ENCODE measurements around the gene CHDH. TPM values are rescaled to one million over a fixed set of nuclear protein-coding genes. Genes with fewer than 3 reads are reported as not detected.

CHDH gene
- polyA plus RNA-seq, 2 of the 4 experiments (the other 2 are of a cell fraction): 1.1 to 2.8 TPM

- Histone ChIP-seq H3K4me2 (no peak overlapping the region), H3K27ac (no peak overlapping the region), H3K9me3 (no peaks in the 10 kb centered on the region), H3K4me3 (no peak overlapping the region), H3K4me1 (no peaks in the 10 kb centered on the region)
- WGBS (ENCODE audit: missing lambda C conversion rate): 47% methylated on average over 5 of the region's 5 CpGs
- CTCF ChIA-PET: interaction anchor here (1.2 kb wide), 1 partner anchor 10 kb away, joined by 3 read pairs; no protein-coding TSS in a partner anchor
- POLR2A ChIA-PET: no interaction called here
- DNase-seq (ENCODE audit: low read depth in 1 of 2, low spot score in 1 of 2): no peak
- ATAC-seq: no peak
- TF ChIP-seq ZFP36 (IDR thresholded peaks at IDR 0.05; ENCODE audit: borderline replicate concordance, partially characterized antibody) (no peak), HEYL (CRISPR knock-in tag; IDR thresholded peaks at IDR 0.05) (no peak), HDAC2 (IDR thresholded peaks at IDR 0.05) (no peak)
- FAIRE-seq: no peak
Measured at GRCh38 chr3:53788038-53788437, 58.2 kb downstream of the CHDH start.

DNA sequence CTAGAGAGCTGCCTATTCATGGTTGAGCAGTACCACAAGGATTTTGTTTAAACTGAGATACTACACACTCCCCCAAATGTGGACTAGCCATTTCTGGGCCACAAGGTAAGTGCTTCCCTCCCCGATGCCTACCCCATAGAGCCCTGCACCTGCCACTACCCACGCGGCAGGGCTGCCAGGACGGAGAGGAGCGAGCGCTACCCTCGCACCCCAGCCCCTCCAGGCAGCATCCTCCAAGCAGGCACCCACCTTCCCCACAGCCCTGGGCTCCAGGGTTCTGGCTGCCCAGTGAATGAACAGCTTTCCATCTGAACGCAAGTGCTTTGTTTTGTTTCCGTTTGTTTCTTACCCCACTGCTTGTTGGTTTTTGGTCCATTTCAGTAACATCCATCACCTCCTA, 59.2 kb downstream of the CHDH start:
- no peak overlapping the region for H3K4me2 ChIP-seq
- 49% methylated on average over 9 of the region's 9 CpGs for WGBS (ENCODE audit: missing lambda C conversion rate)
- H3K4me1 ChIP-seq: no peaks in the 10 kb centered on the region
- no peak overlapping the region for H3K4me3 ChIP-seq
- ATAC-seq (no peak), FAIRE-seq (no peak), DNase-seq (ENCODE audit: low read depth in 1 of 2, low spot score in 1 of 2) (no peak)
- ChIA-PET POLR2A (no interaction called here), CTCF (interaction anchor here (0.6 kb wide), 1 partner anchor 10 kb away, joined by 3 read pairs; no protein-coding TSS in a partner anchor)
- no peaks in the 10 kb centered on the region for H3K9me3 ChIP-seq
- TF ChIP-seq EP300 (IDR thresholded peaks at IDR 0.05) (no peak), CBX8 (IDR thresholded peaks at IDR 0.05) (no peak), HEYL (CRISPR knock-in tag; IDR thresholded peaks at IDR 0.05) (no peak), HDAC2 (IDR thresholded peaks at IDR 0.05) (no peak), RARB (CRISPR knock-in tag; IDR thresholded peaks at IDR 0.05) (no peak), JUN (IDR thresholded peaks at IDR 0.05) (no peak), SMC3 (IDR thresholded peaks at IDR 0.05) (no peak), ZNF302 (CRISPR knock-in tag; IDR thresholded peaks at IDR 0.05) (no peak), USF2 (IDR thresholded peaks at IDR 0.05) (no peak), HOXB13 (CRISPR knock-in tag; IDR thresholded peaks at IDR 0.05; ENCODE audit: low read depth) (no peak), FOSL2 (IDR thresholded peaks at IDR 0.05) (no peak), FOSL2 (CRISPR knock-in tag; IDR thresholded peaks at IDR 0.05) (no peak), POLR2A (IDR thresholded peaks at IDR 0.05; ENCODE audit: low read length) (no peak), KDM1A (IDR thresholded peaks at IDR 0.05; ENCODE audit: low read depth) (no peak), TP53 (CRISPR knock-in tag; IDR thresholded peaks at IDR 0.05) (no peak), EHMT2 (IDR thresholded peaks at IDR 0.05; ENCODE audit: low read depth) (no peak), NFE2L2 (conservative IDR thresholded peaks at IDR 0.05; ENCODE audit: low read length) (no peak), MAZ (IDR thresholded peaks at IDR 0.05; ENCODE audit: borderline replicate concordance, low read depth, low read length) (no peak), RAD21 (conservative IDR thresholded peaks at IDR 0.05 in 1 of 2, IDR thresholded peaks at IDR 0.05 in 1 of 2) (no peak), HES2 (IDR thresholded peaks at IDR 0.05) (no peak)
- TF ChIP-seq, protein P1, sequence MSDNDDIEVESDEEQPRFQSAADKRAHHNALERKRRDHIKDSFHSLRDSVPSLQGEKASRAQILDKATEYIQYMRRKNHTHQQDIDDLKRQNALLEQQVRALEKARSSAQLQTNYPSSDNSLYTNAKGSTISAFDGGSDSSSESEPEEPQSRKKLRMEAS (IDR thresholded peaks at IDR 0.05): no peak
- H3K27ac ChIP-seq: no peak overlapping the region

GRCh38 chr3:53780806-53781205, 65.4 kb downstream of the CHDH start:
- Histone ChIP-seq H3K4me1 (no peaks in the 10 kb centered on the region), H3K4me2 (no peak overlapping the region), H3K27ac (no peak overlapping the region), H3K9me3 (no peaks in the 10 kb centered on the region), H3K4me3 (no peak overlapping the region)
- POLR2A ChIA-PET: no interaction called here
- no peak for TF ChIP-seq NFE2L2 (conservative IDR thresholded peaks at IDR 0.05; ENCODE audit: low read length)
- no peak for TF ChIP-seq TP53 (CRISPR knock-in tag; IDR thresholded peaks at IDR 0.05)
- TF ChIP-seq NPAS2 (CRISPR knock-in tag; IDR thresholded peaks at IDR 0.05; ENCODE audit: borderline replicate concordance): no peak
- no peak for TF ChIP-seq TFCP2L1 (CRISPR knock-in tag; IDR thresholded peaks at IDR 0.05)
- TF ChIP-seq RARB (CRISPR knock-in tag; IDR thresholded peaks at IDR 0.05): no peak
- TF ChIP-seq PHF8 (IDR thresholded peaks at IDR 0.05; ENCODE audit: borderline replicate concordance, low read depth): no peak
- no peak for TF ChIP-seq MAFK (IDR thresholded peaks at IDR 0.05; ENCODE audit: partially characterized antibody)
- no peak for TF ChIP-seq SMC3 (IDR thresholded peaks at IDR 0.05)
- TF ChIP-seq JUN (IDR thresholded peaks at IDR 0.05): no peak
- no peak for TF ChIP-seq RCOR1 (IDR thresholded peaks at IDR 0.05; ENCODE audit: low read depth, low read length)
- no peak for TF ChIP-seq ZC3H11A (IDR thresholded peaks at IDR 0.05)
- no peak for TF ChIP-seq HMGXB4 (CRISPR knock-in tag; IDR thresholded peaks at IDR 0.05; ENCODE audit: borderline replicate concordance)
- no peak for TF ChIP-seq RAD21 (conservative IDR thresholded peaks at IDR 0.05 in 1 of 2, IDR thresholded peaks at IDR 0.05 in 1 of 2)
- no peak for TF ChIP-seq EHF (CRISPR knock-in tag; IDR thresholded peaks at IDR 0.05)
- TF ChIP-seq ELK1 (IDR thresholded peaks at IDR 0.05; ENCODE audit: low read depth, low read length): no peak
- 67% methylated on average over 2 of the region's 2 CpGs for WGBS (ENCODE audit: missing lambda C conversion rate)
- no peak for DNase-seq (ENCODE audit: low read depth in 1 of 2, low spot score in 1 of 2)
- CTCF ChIA-PET: interaction anchor here (0.6 kb wide), 1 partner anchor 71 kb away, joined by 3 read pairs; no protein-coding TSS in a partner anchor
- no peak for FAIRE-seq
- ATAC-seq: no peak

Measured in A549 (cell line).